ENCODE measurements around the gene ISL2.
"Not testable (repeated sequence)": the region's sequence is repeated elsewhere in the genome, so short reads cannot be mapped to it uniquely, and the experiment has no call there.

ISL2 gene

GRCh38 chr15:76336254-76337058 lies at the start of gene ISL2:
TSS of gene ISL2 (plus strand) at chr15:76336773. CDS start at chr15:76336884, 111 bp downstream.
- peaks cover 3% of the 10 kb centered on the region for H3K36me3 Mint-ChIP-seq (ENCODE audit: low read depth)
- H3K4me3 Mint-ChIP-seq = peak within 1 kb of the TSS; percentile 68
- no peaks in the 10 kb centered on the region for H3K9me3 Mint-ChIP-seq
- H3K27ac Mint-ChIP-seq = peak within 1 kb of the TSS; percentile 36
- H3K4me1 Mint-ChIP-seq (ENCODE audit: low read depth) = peaks cover 51% of the 10 kb centered on the region
- H3K27me3 Mint-ChIP-seq = peaks cover 79% of the 10 kb centered on the region

DNA sequence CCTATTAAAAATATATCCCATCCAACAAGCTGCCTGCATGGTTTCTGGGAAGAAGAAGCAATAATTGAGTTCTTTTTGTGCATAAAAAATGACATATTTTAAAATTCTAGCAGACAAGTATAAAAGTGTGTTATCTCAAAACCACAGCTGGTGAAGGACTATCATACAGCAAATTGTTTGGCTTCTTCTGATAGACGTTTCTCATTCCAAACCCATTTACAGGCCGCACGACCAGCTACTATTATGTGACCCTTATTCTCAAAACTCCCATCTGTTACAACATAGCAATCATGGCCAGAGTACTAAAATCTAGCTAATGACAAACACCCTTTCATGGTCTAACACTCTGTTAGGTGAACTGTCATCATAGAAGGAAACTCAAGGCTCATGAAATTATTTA lies 47.0 kb upstream of the ISL2 start:
- no peak overlapping the region for H3K4me3 Mint-ChIP-seq
- peaks cover 53% of the 10 kb centered on the region for H3K36me3 Mint-ChIP-seq (ENCODE audit: low read depth)
- H3K9me3 Mint-ChIP-seq = no peaks in the 10 kb centered on the region
- H3K27me3 Mint-ChIP-seq = no peaks in the 10 kb centered on the region
- no peak overlapping the region for H3K27ac Mint-ChIP-seq
- peaks cover 35% of the 10 kb centered on the region for H3K4me1 Mint-ChIP-seq (ENCODE audit: low read depth)

GRCh38 chr15:76293361-76293760 lies 43.2 kb upstream of the ISL2 start:
- H3K9me3 Mint-ChIP-seq = no peaks in the 10 kb centered on the region
- no peak overlapping the region for H3K4me3 Mint-ChIP-seq
- peaks cover 39% of the 10 kb centered on the region for H3K4me1 Mint-ChIP-seq (ENCODE audit: low read depth)
- H3K27ac Mint-ChIP-seq = peak overlapping the region; percentile 65
- no peaks in the 10 kb centered on the region for H3K27me3 Mint-ChIP-seq
- H3K36me3 Mint-ChIP-seq (ENCODE audit: low read depth) = peaks cover 32% of the 10 kb centered on the region

DNA sequence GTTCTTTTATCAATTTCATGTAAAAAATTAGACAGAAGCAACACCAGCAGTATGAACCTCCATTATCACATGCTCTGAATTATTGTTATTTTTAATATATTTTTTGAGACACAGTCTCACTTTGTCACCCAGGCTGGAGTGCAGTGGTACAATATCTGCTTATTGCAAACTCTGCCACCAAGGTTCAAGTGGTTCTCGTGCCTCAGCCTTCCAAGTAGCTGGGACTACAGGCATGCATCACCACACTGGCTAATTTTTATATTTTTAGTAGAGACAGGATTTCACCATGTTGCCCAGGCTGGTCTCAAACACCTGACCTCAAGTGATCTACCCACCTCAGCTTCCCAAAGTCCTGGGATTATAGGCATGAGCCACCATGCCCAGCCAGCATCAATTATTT lies 42.1 kb upstream of the ISL2 start:
- not testable (repeated sequence) for H3K27me3 Mint-ChIP-seq, H3K9me3 Mint-ChIP-seq, H3K27ac Mint-ChIP-seq, H3K4me3 Mint-ChIP-seq
- peaks cover 39% of the 10 kb centered on the region for H3K4me1 Mint-ChIP-seq (ENCODE audit: low read depth)
- H3K36me3 Mint-ChIP-seq (ENCODE audit: low read depth) = peaks cover 32% of the 10 kb centered on the region

GRCh38 chr15:76296849-76297248 lies 39.7 kb upstream of the ISL2 start:
- Mint-ChIP-seq H3K27ac (no peak overlapping the region), H3K36me3 (ENCODE audit: low read depth) (peaks cover 20% of the 10 kb centered on the region), H3K4me1 (ENCODE audit: low read depth) (peaks cover 45% of the 10 kb centered on the region)

DNA sequence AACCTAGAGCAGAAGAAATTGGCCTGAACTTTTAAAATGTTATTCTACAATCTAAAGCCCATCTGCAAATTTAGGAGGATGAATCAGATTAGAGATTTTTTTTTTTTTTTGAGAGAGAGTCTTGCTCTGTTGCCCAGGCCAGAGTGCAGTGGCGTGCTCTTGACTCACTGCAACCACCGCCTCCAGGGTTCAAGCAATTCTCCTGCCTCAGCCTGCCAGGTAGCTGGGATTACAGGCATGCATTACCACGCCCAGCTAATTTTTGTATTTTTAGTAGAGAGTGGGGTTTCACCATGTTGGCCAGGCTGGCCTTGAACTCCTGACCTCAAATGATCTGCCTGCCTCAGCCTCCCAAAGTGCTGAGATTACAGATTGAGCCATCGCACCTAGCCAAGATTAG lies 38.6 kb upstream of the ISL2 start:
- not testable (repeated sequence) for H3K9me3 Mint-ChIP-seq

More at GRCh38 chr15:76296849-76297248, 39.7 kb upstream of the ISL2 start:
- Mint-ChIP-seq H3K4me3 (no peak overlapping the region), H3K9me3 (no peaks in the 10 kb centered on the region), H3K27me3 (no peaks in the 10 kb centered on the region)

DNA sequence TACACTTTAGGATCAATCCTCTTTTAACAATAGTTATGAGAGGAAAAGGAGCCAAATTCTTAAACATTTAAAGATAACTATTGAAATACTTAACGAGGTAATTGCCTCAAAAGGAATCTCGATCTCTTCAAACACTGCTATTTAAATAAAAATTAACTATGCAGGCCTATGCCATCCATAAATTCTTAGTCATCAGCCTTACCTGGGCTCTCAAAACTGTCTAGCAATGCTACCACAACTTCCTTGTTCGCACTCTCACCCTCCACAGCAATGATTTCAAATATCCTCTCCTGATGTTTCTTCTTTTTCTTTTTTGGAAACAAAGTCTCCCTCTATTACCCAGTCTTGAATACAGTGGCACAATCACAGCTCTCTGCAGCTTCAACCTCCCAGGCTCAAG lies 37.6 kb upstream of the ISL2 start:
- Mint-ChIP-seq H3K9me3 (no peaks in the 10 kb centered on the region), H3K27me3 (no peaks in the 10 kb centered on the region), H3K27ac (no peak overlapping the region), H3K36me3 (ENCODE audit: low read depth) (peaks cover 16% of the 10 kb centered on the region), H3K4me1 (ENCODE audit: low read depth) (peaks cover 45% of the 10 kb centered on the region), H3K4me3 (no peak overlapping the region)

More for the DNA sequence above, 38.6 kb upstream of the ISL2 start:
- Mint-ChIP-seq H3K36me3 (ENCODE audit: low read depth) (peaks cover 12% of the 10 kb centered on the region), H3K4me1 (ENCODE audit: low read depth) (peaks cover 49% of the 10 kb centered on the region)
- not testable (repeated sequence) for H3K4me3 Mint-ChIP-seq, H3K27ac Mint-ChIP-seq, H3K27me3 Mint-ChIP-seq

DNA sequence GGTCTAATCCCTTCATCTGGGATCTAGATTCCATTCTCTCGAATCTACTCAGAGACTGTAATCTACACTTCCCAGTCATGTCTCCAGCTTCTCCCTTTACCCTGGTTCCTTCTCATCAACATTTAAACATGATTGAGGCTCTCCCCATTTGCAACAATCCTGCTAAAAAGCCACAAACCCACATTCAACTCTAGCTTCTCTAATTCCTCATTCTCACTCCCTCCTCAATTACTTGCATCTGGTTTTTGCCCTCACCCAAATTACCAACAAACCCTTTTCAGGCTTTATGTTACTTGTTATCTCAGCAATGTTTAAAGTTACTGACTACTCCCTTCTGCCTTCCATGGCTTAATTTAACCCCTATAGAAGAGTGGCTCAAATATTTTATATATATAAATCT lies 36.8 kb upstream of the ISL2 start:
- Mint-ChIP-seq H3K4me3 (no peak overlapping the region), H3K4me1 (ENCODE audit: low read depth) (peaks cover 41% of the 10 kb centered on the region), H3K36me3 (ENCODE audit: low read depth) (peaks cover 19% of the 10 kb centered on the region), H3K27ac (no peak overlapping the region), H3K9me3 (no peaks in the 10 kb centered on the region), H3K27me3 (no peaks in the 10 kb centered on the region)

GRCh38 chr15:76303909-76304308 lies 32.7 kb upstream of the ISL2 start:
- no peak overlapping the region for H3K27ac Mint-ChIP-seq
- peaks cover 32% of the 10 kb centered on the region for H3K36me3 Mint-ChIP-seq (ENCODE audit: low read depth)
- no peak overlapping the region for H3K4me3 Mint-ChIP-seq
- no peaks in the 10 kb centered on the region for H3K27me3 Mint-ChIP-seq
- H3K9me3 Mint-ChIP-seq = peaks cover 3% of the 10 kb centered on the region
- peaks cover 46% of the 10 kb centered on the region for H3K4me1 Mint-ChIP-seq (ENCODE audit: low read depth)

DNA sequence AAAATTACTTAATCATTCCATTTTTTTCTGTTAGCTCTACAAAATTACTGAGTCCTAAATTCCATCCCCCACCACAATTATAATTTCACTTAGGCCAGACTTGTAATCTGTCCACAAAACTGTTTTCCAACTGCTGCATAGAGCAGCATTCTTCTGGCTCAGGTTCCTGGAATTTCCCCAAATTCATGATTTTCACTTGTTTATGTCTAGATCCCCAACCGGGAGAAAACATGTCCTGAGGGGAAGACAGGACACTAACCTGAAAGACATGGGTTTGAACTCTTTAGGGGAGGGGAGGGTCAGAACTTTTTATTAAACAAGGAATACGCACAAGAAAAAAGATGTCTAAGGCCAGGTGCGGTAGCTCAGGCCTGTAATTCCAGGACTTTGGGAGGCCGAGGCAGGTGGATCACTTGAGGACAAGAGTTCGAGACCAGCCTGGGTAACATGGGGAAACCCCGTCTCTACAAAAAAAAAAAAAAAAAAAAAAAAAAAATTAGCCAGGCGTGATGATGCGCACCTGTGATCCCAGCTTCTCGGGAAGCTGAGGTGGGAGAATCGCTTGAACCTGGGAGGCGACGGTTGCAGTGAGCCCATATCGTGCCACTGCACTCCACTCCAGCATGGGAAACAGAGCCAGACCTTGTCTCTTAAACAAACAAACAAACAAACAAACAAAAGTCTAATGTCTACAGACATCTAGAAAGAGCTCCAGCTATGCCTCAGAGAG lies 26.8 kb upstream of the ISL2 start:
- Mint-ChIP-seq H3K4me3 (peak overlapping the region; percentile 91), H3K27ac (no peak overlapping the region)

DNA sequence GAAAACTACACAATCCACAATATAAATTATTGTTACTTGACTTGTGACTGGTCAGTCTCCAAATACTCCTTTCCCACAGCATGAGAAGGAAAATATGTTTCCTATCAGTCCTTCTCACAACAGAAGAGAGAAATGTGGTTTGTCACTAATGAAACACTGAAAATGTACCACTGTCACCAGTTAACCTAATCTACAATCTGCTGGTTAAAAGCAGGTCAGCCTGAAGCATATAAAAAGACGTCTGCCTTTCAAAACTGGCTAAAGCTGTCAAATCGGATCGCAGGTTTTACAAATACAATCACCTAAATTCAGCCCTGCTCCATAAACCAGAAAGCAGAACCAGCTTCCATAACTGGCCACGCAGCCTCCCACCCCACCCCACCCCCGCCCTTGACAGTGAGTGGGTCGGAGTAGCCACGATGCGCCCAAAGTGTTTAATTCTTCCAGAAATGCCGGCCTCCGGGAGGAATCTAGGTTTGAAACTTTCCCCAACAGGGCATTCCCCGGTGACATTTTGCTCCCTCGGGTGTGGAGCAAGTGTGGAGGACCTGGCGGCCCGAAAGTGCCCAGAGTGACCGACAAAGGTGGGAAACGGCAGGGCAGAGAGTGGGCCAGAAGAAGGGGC lies 26.0 kb upstream of the ISL2 start:
- peak overlapping the region; percentile 91 for H3K4me3 Mint-ChIP-seq
- peak overlapping the region; percentile 89 for H3K27ac Mint-ChIP-seq
- peaks cover 20% of the 10 kb centered on the region for H3K36me3 Mint-ChIP-seq (ENCODE audit: low read depth)
- H3K4me1 Mint-ChIP-seq (ENCODE audit: low read depth) = peaks cover 48% of the 10 kb centered on the region
- H3K9me3 Mint-ChIP-seq = no peaks in the 10 kb centered on the region
- no peaks in the 10 kb centered on the region for H3K27me3 Mint-ChIP-seq

More for the DNA sequence above, 26.8 kb upstream of the ISL2 start:
- Mint-ChIP-seq H3K36me3 (ENCODE audit: low read depth) (peaks cover 25% of the 10 kb centered on the region), H3K9me3 (peaks cover 3% of the 10 kb centered on the region), H3K4me1 (ENCODE audit: low read depth) (peaks cover 50% of the 10 kb centered on the region), H3K27me3 (no peaks in the 10 kb centered on the region)

DNA sequence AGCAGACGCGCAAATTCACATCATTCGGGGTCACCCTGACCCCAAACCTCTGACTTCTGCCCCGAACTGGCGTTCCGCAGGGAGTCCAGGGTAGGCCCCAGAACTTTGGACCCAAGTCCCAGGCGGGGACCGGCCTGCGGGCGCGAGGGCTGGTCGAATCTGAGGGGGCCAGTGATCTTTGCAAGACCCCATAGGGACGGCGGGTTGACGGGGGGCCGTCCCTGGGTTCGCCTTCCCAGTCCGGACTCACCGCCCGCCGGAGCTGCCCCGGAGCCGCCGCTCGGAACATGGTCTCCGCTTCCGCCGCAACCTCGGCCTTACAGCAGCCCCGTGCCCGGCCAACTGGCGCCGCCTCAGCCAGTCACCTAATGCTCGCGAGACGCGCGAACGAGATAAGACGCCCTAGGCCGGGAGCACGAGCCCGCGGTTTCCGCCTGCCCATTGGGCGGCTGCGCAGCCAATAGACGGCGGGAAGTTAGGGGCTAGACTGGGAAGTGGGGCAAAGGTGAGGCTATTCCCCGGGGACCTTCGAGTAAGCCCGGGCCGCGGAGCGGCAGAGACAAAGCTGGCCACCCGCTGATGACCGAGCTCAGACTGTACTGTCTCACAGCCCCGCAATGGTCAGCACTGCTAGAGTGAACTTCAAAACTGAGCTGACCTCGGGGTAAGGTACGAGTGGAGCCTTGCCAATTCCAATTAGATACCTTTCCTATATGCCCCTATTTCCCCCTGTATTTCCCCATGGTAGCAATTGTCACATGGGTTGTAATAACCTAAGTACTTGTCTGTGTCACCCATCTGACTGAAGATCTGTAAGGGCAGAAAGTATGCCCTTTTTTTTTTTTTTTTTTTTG lies 25.2 kb upstream of the ISL2 start, which contains the start of gene ETFA:
Gene ETFA (minus strand): TSS at position 370 of the 854 bp plus-strand sequence. CDS start 81 bp downstream, at position 289.
- H3K36me3 Mint-ChIP-seq (ENCODE audit: low read depth) = peaks cover 15% of the 10 kb centered on the region
- peaks cover 43% of the 10 kb centered on the region for H3K4me1 Mint-ChIP-seq (ENCODE audit: low read depth)
- peak within 1 kb of the TSS; percentile 89 for H3K27ac Mint-ChIP-seq
- no peaks in the 10 kb centered on the region for H3K27me3 Mint-ChIP-seq
- peak within 1 kb of the TSS; percentile 91 for H3K4me3 Mint-ChIP-seq
- H3K9me3 Mint-ChIP-seq = no peaks in the 10 kb centered on the region

GRCh38 chr15:76312540-76313174 lies 23.9 kb upstream of the ISL2 start:
- Mint-ChIP-seq H3K9me3 (no peaks in the 10 kb centered on the region), H3K4me1 (ENCODE audit: low read depth) (peaks cover 37% of the 10 kb centered on the region), H3K36me3 (ENCODE audit: low read depth) (peaks cover 15% of the 10 kb centered on the region), H3K27ac (no peak overlapping the region), H3K4me3 (peak overlapping the region; percentile 91), H3K27me3 (peaks cover under 1% of the 10 kb centered on the region)

DNA sequence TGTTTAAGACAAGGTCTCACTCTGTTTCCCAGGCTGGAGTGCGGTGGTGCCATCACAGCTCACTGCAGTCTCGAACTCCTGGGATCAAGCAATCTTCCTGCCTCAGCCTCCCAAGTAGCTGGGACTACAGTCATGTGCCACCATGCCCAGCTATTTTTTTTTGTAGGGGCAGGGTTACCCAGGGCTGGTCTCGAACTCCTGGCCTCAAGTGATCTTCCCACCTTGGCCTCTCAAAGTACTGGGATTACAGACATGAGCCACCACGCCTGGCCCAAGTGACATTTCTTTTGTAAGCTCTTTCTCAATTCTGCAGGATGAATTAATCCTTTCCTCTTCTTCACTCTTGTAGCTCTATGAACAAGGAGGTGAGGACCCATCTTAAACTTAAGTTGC lies 23.4 kb upstream of the ISL2 start:
- H3K36me3 Mint-ChIP-seq (ENCODE audit: low read depth) = peaks cover 10% of the 10 kb centered on the region
- H3K27ac Mint-ChIP-seq, H3K27me3 Mint-ChIP-seq, H3K9me3 Mint-ChIP-seq: not testable (repeated sequence)
- H3K4me1 Mint-ChIP-seq (ENCODE audit: low read depth) = peaks cover 32% of the 10 kb centered on the region
- H3K4me3 Mint-ChIP-seq = peak overlapping the region; percentile 91
